ENCODE measurements around the gene NACA2. TPM values are rescaled to one million over a fixed set of nuclear protein-coding genes. Genes with fewer than 3 reads are reported as not detected.

NACA2 gene
- total and polyA plus RNA-seq, 2 of the 8 experiments (the other 6 are each of a cell fraction or from before 2014, with no cell fraction given) = not detected

DNA sequence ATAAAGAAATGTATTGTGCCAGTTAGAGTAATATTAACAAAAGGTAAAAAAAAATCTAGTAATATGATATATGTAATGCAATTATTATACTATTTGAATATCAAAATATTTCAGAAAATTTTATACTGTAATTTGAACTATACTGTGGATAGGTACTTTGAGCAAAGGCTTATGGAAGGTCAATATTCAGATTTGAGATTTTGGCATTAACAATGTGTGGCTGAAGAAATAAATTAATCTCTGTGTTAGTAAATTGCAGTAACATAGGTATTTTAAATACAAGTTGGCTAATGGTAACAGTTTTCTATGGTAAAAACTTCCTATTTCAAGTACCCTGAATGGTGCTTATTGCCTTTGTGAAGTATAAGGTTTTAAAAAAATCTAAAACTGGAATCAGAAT lies 23.2 kb upstream of the NACA2 start:
- Histone ChIP-seq H2BK12ac (ENCODE audit: low read depth, low read length) (no peak overlapping the region), H4K5ac (ENCODE audit: insufficient read length, low read depth, low read length) (no peak overlapping the region), H3K27me3 (replicated peaks in 1 of 4; ENCODE audit: control insufficient read depth in 3 of 4, extremely low read depth in 1 of 4, insufficient read depth in 3 of 4, low read length in 3 of 4) (no peaks in the 10 kb centered on the region), H2AFZ (ENCODE audit: low read length) (no peak overlapping the region), H3K79me2 (ENCODE audit: control insufficient read depth in 1 of 2, insufficient read depth in 2 of 2, low read length in 2 of 2) (no peaks in the 10 kb centered on the region), H3K18ac (ENCODE audit: extremely low read depth, low read length) (no peak overlapping the region), H3K9ac (replicated peaks in 1 of 4; ENCODE audit: extremely low read depth in 1 of 4, low read depth in 3 of 4, low read length in 3 of 4) (no peak overlapping the region), H4K8ac (ENCODE audit: extremely low read depth, insufficient read depth, low read length) (no peak overlapping the region), H2BK20ac (ENCODE audit: low read length) (no peak overlapping the region), H3K56ac (replicated peaks; ENCODE audit: insufficient read length, low read depth, low read length) (no peak overlapping the region), H4K91ac (replicated peaks; ENCODE audit: insufficient read length, low read length) (no peak overlapping the region), H2BK5ac (ENCODE audit: low read depth, low read length) (no peak overlapping the region), H2AK5ac (ENCODE audit: low read depth, low read length) (no peak overlapping the region), H3K9me3 (ENCODE audit: insufficient read depth in 2 of 2, low read depth in 1 of 2, low read length in 1 of 2) (peaks cover 3 to 4% of the 10 kb centered on the region in 2 experiments; a peak in 2 of 4 replicates), H3K4me3 (ENCODE audit: extremely low read depth in 1 of 4, insufficient read depth in 2 of 4, low read depth in 3 of 4, low read length in 4 of 4) (no peak overlapping the region), H2BK120ac (replicated peaks; ENCODE audit: low read depth, low read length) (no peak overlapping the region), H3K23me2 (ENCODE audit: low read depth, low read length) (no peaks in the 10 kb centered on the region; the same call in 1 of the 2 replicates), H3K23ac (ENCODE audit: insufficient read length) (no peak overlapping the region), H3K4ac (replicated peaks; ENCODE audit: insufficient read length, low read depth, low read length) (no peak overlapping the region), H3K27ac (ENCODE audit: low read depth, low read length) (no peak overlapping the region), H3K36me3 (ENCODE audit: control insufficient read depth in 2 of 4, insufficient read depth in 4 of 4, low read length in 3 of 4) (no peaks in the 10 kb centered on the region; a peak in 2 of 8 replicates), H3K4me2 (ENCODE audit: insufficient read depth in 1 of 2, low read depth in 2 of 2, low read length in 2 of 2) (no peak overlapping the region), H2BK15ac (ENCODE audit: low read length) (no peak overlapping the region), H4K20me1 (replicated peaks in 1 of 2; ENCODE audit: control insufficient read depth in 1 of 2, insufficient read depth in 2 of 2, low read length in 2 of 2) (no peaks in the 10 kb centered on the region), H3K14ac (ENCODE audit: insufficient read length) (no peak overlapping the region), H3K79me1 (ENCODE audit: low read depth, low read length) (no peaks in the 10 kb centered on the region), H3K4me1 (replicated peaks in 1 of 4; ENCODE audit: control insufficient read depth in 3 of 4, insufficient read depth in 4 of 4, low read length in 3 of 4) (peaks cover 0 to 4% (median 0%) of the 10 kb centered on the region in 4 experiments; a peak in 1 of 7 replicates)
- CTCF ChIA-PET (ENCODE audit: partially characterized antibody) = interaction anchor here (1.1 kb wide), 2 partner anchors 12 to 21 kb away, joined by 3 read pairs; no protein-coding TSS in a partner anchor
- DNase-seq (ENCODE audit: low read depth in 1 of 2, low spot score in 2 of 2) = no peak
- FAIRE-seq = no peak
- POLR2A ChIA-PET (ENCODE audit: partially characterized antibody) = no interaction called here
- TF ChIP-seq, protein P1, sequence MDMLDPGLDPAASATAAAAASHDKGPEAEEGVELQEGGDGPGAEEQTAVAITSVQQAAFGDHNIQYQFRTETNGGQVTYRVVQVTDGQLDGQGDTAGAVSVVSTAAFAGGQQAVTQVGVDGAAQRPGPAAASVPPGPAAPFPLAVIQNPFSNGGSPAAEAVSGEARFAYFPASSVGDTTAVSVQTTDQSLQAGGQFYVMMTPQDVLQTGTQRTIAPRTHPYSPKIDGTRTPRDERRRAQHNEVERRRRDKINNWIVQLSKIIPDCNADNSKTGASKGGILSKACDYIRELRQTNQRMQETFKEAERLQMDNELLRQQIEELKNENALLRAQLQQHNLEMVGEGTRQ (IDR thresholded peaks at IDR 0.05; ENCODE audit: low read length) = no peak
